Stimulated activated CD8-positive, alpha-beta memory T cell treated with anti-CD3 and anti-CD28 coated beads, Interleukin-2, amount 100 ng/mL, for 1 hour (primary cell): ENCODE measurements around the gene CDH23.

Experiments used
- DNase-seq, 2 donors: peaks; one replicate each; pipeline ENCODE4 v3.0.0-alpha.2; 2020; ENCODE audit warnings: low read depth in 2 of 2

CDH23 gene

DNA sequence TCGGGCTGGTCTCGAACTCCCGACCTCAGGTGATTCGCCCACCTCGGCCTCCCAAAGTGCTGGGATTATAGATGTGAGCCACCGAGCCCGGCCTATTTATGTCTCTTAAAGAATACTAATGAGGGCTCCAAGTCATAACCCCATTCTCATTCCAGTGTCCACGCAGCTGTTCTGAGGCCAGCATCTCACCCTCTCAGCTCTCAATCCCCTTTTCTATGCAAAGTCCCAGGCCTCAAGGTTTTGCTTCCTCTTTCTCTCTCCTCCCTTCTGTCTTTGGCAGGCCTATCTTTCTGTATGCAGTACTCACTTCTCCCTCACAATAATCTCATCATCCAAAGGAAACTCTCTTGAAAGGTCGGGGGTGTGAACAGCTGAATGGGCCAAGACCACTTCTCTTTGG lies 404.6 kb downstream of the CDH23 start:
- no peak for DNase-seq

DNA sequence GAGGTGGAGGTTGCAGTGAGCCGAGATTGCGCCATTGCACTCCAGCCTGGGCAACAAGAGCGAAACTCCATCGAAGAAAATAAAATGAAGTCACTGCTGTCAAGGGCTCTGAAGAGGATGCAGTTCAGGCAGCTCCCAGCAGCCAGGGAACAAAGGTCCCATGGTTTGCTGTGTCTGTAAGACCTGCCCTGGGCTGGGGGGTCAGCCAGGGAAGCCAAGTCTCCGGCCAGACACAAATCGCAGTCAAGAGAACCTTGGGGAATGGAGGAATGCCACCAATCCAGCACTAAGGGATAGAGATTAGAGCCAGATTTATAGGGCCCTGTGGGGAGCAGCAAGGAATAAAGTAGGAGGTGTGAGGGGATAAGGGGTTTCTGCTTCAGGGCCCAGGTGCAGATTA lies 405.5 kb downstream of the CDH23 start:
- DNase-seq: no peak

DNA sequence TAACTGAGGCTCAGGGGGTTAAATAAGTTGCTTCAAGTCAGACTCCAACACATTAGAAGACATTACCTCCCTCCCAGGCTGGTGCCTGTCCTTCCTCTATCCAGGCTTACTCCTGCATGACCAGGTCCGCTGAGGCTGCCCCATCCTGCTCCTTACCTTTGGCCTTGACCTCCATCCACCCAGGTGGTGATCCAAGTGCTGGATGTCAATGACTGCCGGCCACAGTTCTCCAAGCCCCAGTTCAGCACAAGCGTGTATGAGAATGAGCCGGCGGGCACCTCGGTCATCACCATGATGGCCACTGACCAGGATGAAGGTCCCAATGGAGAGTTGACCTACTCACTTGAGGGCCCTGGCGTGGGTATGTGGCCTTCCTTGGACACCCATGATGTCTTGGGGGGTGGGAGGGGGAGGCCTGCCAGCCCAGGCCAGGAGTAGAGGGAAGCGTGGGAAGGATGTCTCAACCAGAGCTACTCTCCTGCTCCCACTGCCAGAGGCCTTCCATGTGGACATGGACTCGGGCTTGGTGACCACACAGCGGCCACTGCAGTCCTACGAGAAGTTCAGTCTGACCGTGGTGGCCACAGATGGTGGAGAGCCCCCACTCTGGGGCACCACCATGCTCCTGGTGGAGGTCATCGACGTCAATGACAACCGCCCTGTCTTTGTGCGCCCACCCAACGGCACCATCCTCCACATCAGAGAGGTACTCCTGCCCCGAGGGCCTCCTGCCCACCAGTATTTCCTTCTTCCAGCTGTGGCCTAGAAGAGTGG lies 406.2 kb downstream of the CDH23 start:
- no peak for DNase-seq

DNA sequence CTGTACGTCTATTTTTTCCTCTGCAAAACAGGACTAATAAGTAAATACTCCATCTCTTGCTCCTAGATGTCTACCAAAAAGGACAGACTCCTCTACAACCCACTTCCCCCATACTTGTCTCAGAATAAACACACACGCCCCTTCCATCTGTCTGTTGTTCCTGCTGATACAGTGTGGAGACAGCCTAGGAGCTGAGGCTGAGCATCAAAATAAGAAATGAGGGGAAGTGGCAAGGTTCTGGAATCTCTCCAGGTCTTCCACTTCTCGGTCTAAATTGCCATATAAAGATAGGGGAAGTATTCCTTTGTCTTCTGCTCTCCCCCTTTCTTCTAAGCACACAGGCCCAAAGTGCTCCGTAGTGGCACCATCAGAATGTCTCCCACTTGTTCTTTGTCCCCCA lies 407.4 kb downstream of the CDH23 start:
- no peak for DNase-seq

DNA sequence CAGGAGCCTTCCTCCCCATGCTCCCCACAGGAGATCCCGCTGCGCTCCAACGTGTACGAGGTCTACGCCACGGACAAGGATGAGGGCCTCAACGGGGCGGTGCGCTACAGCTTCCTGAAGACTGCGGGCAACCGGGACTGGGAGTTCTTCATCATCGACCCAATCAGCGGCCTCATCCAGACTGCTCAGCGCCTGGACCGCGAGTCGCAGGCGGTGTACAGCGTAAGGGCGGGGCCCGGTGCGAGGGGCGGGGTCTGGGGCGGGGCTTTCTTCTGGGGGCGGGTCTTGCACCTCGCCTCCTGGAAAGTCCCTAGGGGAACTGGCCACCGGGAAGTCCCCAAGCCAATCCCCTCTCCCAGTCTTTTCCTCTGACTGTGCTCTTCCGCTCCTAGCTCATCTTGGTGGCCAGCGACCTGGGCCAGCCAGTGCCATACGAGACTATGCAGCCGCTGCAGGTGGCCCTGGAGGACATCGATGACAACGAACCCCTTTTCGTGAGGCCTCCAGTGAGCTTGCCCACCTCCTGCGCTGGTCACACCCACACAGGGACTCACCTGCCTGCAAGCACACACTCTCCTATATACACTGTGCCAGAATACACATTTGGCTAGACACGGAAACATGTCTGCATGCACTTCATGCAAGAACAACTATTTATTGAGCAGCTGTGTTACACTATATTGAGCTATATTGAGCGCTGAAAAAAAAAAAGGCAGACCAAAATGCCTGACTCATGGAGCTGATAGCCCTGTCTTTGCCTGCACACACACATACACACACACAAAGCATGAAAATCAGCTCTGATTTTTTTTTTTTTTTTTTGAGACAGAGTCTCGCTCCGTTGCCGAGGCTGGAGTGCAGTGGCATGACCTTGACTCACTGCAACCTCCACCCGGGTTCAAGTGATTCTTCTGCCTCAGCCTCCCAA lies 409.3 kb downstream of the CDH23 start:
- DNase-seq: no peak

DNA sequence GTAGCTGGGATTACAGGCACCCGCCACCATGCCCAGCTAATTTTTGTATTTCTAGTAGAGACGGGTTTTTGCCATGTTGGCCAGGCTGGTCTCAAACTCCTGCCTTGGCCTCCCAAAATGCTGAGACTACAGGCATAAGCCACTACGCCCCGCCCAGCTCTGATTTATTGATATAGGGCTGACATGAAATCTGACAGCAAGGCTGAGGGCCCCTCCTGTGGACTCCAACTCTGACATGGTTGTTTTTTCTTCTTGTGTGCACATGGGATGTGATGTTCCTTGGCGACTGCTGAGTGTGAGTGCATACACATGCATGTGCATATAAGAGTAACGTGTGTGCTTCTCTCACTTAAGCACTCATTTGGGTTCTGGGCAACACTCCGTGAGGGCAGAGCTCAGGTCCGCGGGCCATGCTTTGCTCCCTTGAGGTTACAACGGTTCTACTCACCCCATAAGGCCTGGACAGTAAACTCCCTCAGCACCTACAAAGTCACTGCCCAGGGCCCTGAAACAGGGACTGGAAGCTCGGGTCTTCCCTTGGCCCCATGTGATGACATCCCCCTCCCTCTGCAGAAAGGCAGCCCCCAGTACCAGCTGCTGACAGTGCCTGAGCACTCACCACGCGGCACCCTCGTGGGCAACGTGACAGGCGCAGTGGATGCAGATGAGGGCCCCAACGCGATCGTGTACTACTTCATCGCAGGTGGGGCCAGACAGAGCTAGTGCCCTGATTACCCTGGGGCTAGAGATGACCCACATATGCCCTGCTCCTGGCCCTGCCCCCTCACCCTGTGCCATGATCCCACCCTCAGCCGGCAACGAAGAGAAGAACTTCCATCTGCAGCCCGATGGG lies 410.2 kb downstream of the CDH23 start:
- DNase-seq: no peak

DNA sequence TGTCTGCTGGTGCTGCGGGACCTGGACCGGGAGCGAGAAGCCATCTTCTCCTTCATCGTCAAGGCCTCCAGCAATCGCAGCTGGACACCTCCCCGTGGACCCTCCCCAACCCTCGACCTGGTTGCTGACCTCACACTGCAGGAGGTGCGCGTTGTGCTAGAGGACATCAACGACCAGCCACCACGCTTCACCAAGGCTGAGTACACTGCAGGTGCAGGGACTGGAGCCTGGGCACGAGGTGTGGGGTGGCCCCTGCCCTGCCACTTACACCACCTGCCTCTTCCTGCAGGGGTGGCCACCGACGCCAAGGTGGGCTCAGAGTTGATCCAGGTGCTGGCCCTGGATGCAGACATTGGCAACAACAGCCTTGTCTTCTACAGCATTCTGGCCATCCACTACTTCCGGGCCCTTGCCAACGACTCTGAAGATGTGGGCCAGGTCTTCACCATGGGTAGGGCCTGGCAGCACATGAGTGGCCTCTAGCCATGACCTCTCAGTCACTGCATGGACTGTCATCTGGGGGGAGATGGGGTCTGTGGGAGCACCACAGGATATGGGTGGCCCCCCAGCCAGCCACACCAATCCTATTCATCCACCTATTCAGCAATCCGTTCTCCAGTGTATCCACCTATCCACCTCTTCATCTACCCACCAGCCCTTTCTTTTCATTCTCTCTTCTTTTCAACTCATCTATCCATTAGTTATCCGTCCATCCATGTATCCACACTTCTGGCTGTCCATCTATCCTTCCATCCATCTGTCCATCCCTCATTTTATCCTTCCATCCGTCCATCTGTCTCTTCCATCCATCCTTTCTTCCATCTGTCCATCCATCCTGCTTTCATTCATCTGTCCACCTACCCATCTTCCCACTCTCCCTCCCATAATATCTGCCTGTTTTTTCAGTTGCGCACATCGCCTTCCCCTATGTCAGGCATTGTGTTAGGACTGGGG lies 411.1 kb downstream of the CDH23 start:
- no peak for DNase-seq

DNA sequence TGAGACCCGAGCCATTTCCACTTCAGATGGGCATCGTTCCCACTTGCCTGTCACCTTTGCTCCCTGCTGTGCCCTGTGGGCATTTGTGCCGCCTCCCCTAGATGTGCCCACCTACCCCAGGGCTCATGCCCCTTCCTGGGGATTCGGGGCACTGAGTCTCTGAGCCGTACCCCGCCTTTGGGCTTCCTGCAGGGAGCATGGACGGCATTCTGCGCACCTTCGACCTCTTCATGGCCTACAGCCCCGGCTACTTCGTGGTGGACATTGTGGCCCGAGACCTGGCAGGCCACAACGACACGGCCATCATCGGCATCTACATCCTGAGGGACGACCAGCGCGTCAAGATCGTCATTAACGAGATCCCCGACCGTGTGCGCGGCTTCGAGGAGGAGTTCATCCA lies 412.9 kb downstream of the CDH23 start:
- no peak for DNase-seq

DNA sequence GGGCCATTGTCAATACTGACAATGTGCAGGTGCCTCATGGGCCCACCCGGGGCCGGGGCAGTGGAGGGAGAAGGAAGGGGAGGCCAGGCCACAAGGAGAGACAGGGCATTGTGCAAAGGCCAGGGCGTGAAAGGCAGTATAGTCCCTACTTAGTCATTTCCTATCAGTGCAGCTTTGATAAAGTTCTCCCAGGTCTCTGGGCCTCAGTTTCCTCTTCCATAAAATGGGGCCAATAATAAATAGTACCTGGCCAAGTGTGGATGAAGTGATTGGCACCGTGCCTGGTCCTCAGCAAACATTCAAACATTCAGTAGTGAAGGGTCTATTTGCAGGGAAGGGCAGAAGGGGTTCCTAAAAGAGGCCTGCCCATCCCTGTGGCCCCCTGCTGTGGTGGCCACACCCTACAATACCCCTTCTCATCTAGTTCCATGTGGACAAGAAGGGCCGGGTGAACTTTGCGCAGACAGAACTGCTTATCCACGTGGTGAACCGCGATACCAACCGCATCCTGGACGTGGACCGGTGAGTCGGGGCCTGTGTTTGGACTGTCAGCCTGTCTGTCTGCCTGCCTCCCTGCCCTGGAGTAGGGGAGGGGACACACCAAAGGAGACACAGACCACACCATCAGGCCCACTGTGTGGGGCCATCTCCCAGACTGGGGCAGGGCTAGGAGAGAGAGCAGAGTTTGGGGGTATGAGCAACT lies 413.5 kb downstream of the CDH23 start:
- DNase-seq: no peak

DNA sequence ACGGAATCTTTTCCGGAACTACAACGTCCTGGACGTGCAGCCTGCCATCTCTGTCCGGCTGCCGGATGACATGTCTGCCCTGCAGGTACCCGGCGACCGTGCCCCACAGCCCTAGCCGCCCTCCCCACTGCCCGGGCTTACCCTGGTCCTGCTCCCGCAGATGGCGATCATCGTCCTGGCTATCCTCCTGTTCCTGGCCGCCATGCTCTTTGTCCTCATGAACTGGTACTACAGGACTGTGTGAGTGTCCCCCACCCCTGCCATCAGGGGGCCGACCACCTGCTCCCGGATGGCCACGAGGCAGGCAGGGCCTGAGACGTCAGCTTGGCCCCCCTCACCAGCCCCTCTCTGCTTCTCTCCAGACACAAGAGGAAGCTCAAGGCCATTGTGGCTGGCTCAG lies 414.6 kb downstream of the CDH23 start:
- DNase-seq: no peak

DNA sequence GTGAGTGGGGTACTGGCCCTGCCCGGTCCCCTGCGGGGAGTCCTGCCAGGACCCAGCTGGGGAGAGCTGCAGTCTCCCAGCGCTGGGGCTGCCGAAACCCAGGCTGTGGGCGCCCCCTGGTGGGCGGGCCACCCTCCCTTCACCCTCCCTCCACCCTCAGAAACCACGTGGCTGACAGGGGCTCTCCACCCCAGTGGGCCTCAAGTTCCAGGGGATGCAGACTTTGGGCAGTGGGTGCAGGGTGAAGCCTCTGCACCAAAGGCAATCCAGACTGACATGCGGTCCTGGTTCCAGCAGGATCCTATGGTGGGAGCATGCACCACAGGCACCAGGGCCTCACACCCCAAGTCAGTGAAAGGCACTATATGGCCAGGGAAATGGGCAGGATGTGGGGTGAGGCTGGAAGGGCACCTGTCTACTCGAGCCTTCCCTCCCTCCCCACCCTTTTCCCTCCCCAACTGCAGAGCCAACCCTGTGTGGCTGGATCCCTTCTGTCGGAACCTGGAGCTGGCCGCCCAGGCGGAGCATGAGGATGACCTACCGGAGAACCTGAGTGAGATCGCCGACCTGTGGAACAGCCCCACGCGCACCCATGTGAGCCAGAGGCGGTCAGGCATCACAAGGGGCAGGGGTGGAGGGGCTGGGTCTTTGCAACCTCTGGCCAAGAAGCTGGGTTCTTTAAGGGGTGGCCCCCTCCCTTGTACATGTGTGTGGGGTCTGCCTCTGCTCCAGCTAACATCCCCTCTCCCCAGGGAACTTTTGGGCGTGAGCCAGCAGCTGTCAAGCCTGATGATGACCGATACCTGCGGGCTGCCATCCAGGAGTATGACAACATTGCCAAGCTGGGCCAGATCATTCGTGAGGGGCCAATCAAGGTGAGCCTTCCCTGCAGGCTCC lies 415.5 kb downstream of the CDH23 start:
- DNase-seq: peak; percentile 56 to 67

DNA sequence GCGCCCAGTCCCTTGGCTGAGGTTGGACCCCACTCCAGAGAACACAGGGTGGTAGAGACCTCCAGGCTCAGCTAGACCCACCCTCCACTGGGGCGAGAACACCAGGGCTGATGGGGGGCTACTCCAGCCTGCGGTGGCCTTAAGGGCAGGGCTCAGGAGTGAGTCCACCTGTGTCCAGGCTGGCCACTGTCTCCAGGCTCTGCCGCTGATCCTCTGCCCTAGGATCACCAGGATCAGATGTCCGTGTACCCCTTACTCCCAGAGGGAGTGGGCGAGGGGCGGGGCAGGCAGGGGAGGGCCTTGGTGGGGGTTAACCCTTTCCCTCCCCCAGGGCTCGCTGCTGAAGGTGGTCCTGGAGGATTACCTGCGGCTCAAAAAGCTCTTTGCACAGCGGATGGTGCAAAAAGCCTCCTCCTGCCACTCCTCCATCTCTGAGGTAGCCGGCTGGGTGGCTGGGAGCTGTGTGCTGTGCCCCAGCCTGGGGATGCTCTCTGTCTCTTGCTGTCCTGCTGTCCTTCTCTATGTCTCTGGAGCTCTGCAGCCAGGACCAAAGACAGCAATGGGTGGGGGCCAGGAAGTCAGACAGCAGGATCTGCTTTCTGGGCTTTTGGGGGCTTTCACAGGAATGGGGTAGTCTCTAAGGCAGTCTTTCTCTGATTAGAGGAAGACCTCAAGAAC lies 416.3 kb downstream of the CDH23 start:
- DNase-seq: no peak

DNA sequence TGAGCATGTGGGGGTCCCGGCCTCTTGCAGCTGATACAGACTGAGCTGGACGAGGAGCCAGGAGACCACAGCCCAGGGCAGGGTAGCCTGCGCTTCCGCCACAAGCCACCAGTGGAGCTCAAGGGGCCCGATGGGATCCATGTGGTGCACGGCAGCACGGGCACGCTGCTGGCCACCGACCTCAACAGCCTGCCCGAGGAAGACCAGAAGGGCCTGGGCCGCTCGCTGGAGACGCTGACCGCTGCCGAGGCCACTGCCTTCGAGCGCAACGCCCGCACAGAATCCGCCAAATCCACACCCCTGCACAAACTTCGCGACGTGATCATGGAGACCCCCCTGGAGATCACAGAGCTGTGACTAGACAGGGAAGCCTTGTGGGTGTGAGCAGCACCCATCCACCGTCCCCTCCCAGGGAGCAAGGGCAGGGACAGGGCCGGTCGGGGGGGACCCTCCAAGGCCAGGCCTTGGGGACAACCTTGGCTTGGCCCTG lies 418.2 kb downstream of the CDH23 start:
- DNase-seq: no peak

DNA sequence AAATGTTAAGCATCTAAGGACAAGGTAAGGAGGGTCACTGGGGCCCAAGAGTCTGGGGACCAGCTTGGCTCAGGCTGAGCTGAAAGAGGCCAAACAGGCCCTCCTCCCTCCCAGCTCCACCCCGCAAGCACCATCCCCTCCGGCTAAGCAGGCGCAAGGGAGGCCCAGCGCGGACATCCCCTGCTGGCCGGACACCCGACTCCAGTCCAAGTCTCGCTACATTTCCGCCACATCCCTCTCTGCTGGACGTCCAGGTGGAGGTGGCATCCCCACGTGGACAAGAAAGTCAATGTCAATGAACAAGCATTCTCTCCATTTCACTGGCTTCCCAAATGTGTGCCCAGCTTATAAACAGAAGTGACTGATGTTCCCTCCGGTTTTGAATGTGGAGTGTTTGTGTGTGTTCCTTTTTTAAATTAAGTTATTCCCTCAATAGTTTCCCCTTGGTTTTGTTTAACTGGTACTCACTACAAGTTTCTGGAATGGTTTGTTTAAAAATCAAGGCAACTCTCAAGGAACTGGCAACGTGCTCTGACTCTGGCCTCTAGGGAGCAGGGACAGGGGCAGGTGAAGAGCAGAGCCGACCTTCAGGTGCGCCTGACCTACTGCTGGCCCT lies 418.9 kb downstream of the CDH23 start:
- DNase-seq: no peak

DNA sequence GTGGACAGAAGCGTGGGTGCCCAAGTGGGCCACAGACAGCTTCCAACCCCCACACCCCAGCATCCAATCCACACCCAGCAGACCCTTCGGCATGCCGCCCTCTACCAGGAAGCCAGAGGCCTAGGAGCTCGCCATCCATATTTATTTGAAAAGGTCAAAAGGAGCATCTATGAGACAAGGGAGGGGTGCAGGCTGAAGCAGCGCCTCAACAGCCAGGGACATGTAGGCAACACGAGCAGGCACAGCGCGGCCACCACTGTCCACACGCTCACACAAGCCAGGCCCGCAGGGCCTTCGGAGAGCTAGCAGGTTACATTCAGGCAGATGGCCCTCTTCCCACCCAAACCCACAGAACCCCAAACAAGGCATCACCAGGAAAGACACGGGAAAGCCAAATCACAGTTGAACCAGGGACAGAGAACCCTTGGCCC lies 419.7 kb downstream of the CDH23 start:
- DNase-seq: no peak

DNA sequence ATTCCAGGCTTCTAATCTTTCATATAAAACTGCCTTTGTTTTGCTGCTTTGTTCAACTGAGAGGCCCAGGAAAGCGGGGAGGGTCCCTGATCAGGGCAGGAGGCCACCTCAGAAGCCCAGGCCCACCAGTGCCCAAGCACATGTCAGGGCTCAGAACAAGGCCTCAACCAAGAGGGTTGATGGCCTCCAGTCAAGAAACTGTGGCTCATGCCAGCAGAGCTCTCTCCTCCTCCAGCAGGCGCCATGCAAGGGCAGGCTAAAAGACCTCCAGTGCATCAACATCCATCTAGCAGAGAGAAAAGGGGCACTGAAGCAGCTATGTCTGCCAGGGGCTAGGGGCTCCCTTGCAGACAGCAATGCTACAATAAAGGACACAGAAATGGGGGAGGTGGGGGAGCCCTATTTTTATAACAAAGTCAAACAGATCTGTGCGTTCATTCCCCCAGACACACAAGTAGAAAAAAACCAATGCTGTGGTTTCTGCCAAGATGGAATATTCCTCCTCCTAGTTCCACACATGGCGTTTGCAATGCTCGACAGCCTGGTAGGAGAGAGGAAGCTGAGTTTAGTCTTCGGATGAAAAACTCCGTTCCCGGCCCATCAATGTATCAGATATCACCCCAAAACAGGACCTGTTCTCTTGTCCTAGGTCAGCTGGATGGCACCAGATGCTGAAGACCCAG lies 420.4 kb downstream of the CDH23 start:
- no peak for DNase-seq
